Stimulated activated CD4-positive, alpha-beta T cell treated with anti-CD3 and anti-CD28 coated beads, Interleukin-1b, Interleukin-23, amount 100 ng/mL, for 4 hours (primary cell): Measurements from ENCODE around the gene NPAS1.

Experiments
- DNase-seq, 2 donors: peaks; one replicate each; pipeline ENCODE4 v3.0.0-alpha.2; 2020; ENCODE audit warnings: low read depth in 2 of 2

The NPAS1 gene

GRCh38 chr19:47020132-47020805, 632 bp downstream of the NPAS1 start:
- no peak for DNase-seq

GRCh38 chr19:47020992-47021496, 1.4 kb downstream of the NPAS1 start:
- DNase-seq: no peak

- DNase-seq: no peak
These were observed 2.0 kb downstream of the NPAS1 start for GRCh38 chr19:47021536-47022139.

- DNase-seq: no peak
These were observed 2.5 kb downstream of the NPAS1 start for GRCh38 chr19:47022140-47022536.

- DNase-seq: no peak
These were observed 3.2 kb downstream of the NPAS1 start for GRCh38 chr19:47022541-47023447.

GRCh38 chr19:47023448-47023794, 3.8 kb downstream of the NPAS1 start:
- DNase-seq: no peak

- no peak for DNase-seq
These were observed 4.9 kb downstream of the NPAS1 start for GRCh38 chr19:47024502-47024901.

- DNase-seq: no peak
These were observed 6.5 kb downstream of the NPAS1 start for GRCh38 chr19:47026156-47026555.

- DNase-seq: no peak
These were observed 7.3 kb downstream of the NPAS1 start for GRCh38 chr19:47026889-47027288.

GRCh38 chr19:47027586-47028088, 8.0 kb downstream of the NPAS1 start:
- no peak for DNase-seq

GRCh38 chr19:47028195-47028601, 8.6 kb downstream of the NPAS1 start:
- DNase-seq: no peak

GRCh38 chr19:47032171-47032811, 12.7 kb downstream of the NPAS1 start:
- DNase-seq: peak; percentile 59 to 66

- DNase-seq: peak; percentile 90 to 98
These were observed 15.8 kb downstream of the NPAS1 start for GRCh38 chr19:47035127-47036096.

- no peak for DNase-seq
These were observed 16.5 kb downstream of the NPAS1 start for GRCh38 chr19:47036097-47036651.

- DNase-seq: no peak
These were observed 18.1 kb downstream of the NPAS1 start for GRCh38 chr19:47037766-47038165.

GRCh38 chr19:47039239-47039874, 19.7 kb downstream of the NPAS1 start:
- DNase-seq: no peak

GRCh38 chr19:47040869-47041268, 21.2 kb downstream of the NPAS1 start:
- no peak for DNase-seq

GRCh38 chr19:47044946-47045866, 25.6 kb downstream of the NPAS1 start:
- DNase-seq: no peak
